ENCODE measurements around the gene TFAP2E. TPM values are rescaled to one million over a fixed set of nuclear protein-coding genes. Genes with fewer than 3 reads are reported as not detected.

The TFAP2E gene
- total RNA-seq, 1 experiment from 2014 or later, result 6.1 TPM

GRCh38 chr1:35560256-35561225 is 12.6 kb upstream of the TFAP2E start:
- Histone ChIP-seq H2AFZ (ENCODE audit: low read depth, low read length, poor library complexity, severe bottlenecking) (no peak overlapping the region), H3K4me1 (ENCODE audit: control insufficient read depth in 1 of 2, insufficient read depth in 2 of 2, low read length in 2 of 2) (peaks cover 8 to 19% of the 10 kb centered on the region in 2 experiments; a peak in 3 of 4 replicates), H3K4me3 (replicated peaks in 1 of 2; ENCODE audit: low read depth in 1 of 2, low read length in 2 of 2) (no peak overlapping the region), H3K9me3 (ENCODE audit: control insufficient read depth in 1 of 2, insufficient read depth in 1 of 2, low read depth in 1 of 2, low read length in 2 of 2) (no peaks in the 10 kb centered on the region), H3K27me3 (ENCODE audit: insufficient read depth, low read length) (no peaks in the 10 kb centered on the region), H3K9ac (ENCODE audit: low read length) (no peak overlapping the region), H3K4me2 (ENCODE audit: low read length) (no peak overlapping the region), H3K9me2 (ENCODE audit: insufficient read depth) (no peaks in the 10 kb centered on the region), H3K79me2 (ENCODE audit: insufficient read depth, low read length) (peaks cover 29% of the 10 kb centered on the region), H3K27ac (ENCODE audit: low read depth, low read length) (no peak overlapping the region; the same call in 1 of the 2 replicates), H4K20me1 (ENCODE audit: insufficient read depth) (no peaks in the 10 kb centered on the region), H3K36me3 (ENCODE audit: control insufficient read depth in 1 of 2, insufficient read depth in 2 of 2, low read length in 2 of 2) (peaks cover 4 to 7% of the 10 kb centered on the region in 2 experiments; a peak in 3 of 4 replicates)
- ChIA-PET RAD21 (ENCODE audit: low non-redundant PET in 1 of 2, low total read pairs in 2 of 2, uncharacterized antibody in 2 of 2, unreplicated experiment in 2 of 2) (no interaction called here), CTCF (no interaction called here), POLR2A (no interaction called here)
- no peak for ATAC-seq
- DNase-seq (ENCODE audit: low read depth, low spot score), result no peak
- intact Hi-C loops (cut with micrococcal nuclease), result no loop called here
- TF ChIP-seq SIN3A (IDR thresholded peaks at IDR 0.05; ENCODE audit: low read depth) (no peak), RAD21 (IDR thresholded peaks at IDR 0.05; ENCODE audit: low read depth) (no peak), SRF (IDR thresholded peaks at IDR 0.05; ENCODE audit: low read depth) (no peak), POLR2A (IDR thresholded peaks at IDR 0.05; ENCODE audit: borderline replicate concordance, extremely low read depth, insufficient read depth, insufficient read length) (no peak), EZH2phosphoT487 (IDR thresholded peaks at IDR 0.05; ENCODE audit: borderline replicate concordance) (no peak), EGR1 (IDR thresholded peaks at IDR 0.05; ENCODE audit: low read depth) (no peak), CEBPB (IDR thresholded peaks at IDR 0.05; ENCODE audit: low read depth) (no peak), YY1 (IDR thresholded peaks at IDR 0.05; ENCODE audit: extremely low read depth, insufficient replicate concordance, low read depth, low read length) (no peak), ZFX (IDR thresholded peaks at IDR 0.05) (no peak), SP1 (IDR thresholded peaks at IDR 0.05; ENCODE audit: low read depth) (no peak), FOSL1 (IDR thresholded peaks at IDR 0.05; ENCODE audit: low read depth) (no peak)
- TF ChIP-seq, protein P1, sequence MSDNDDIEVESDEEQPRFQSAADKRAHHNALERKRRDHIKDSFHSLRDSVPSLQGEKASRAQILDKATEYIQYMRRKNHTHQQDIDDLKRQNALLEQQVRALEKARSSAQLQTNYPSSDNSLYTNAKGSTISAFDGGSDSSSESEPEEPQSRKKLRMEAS (IDR thresholded peaks at IDR 0.05), result no peak
- TF ChIP-seq, protein P2, sequence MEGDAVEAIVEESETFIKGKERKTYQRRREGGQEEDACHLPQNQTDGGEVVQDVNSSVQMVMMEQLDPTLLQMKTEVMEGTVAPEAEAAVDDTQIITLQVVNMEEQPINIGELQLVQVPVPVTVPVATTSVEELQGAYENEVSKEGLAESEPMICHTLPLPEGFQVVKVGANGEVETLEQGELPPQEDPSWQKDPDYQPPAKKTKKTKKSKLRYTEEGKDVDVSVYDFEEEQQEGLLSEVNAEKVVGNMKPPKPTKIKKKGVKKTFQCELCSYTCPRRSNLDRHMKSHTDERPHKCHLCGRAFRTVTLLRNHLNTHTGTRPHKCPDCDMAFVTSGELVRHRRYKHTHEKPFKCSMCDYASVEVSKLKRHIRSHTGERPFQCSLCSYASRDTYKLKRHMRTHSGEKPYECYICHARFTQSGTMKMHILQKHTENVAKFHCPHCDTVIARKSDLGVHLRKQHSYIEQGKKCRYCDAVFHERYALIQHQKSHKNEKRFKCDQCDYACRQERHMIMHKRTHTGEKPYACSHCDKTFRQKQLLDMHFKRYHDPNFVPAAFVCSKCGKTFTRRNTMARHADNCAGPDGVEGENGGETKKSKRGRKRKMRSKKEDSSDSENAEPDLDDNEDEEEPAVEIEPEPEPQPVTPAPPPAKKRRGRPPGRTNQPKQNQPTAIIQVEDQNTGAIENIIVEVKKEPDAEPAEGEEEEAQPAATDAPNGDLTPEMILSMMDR (IDR thresholded peaks at IDR 0.05 in 2 of 3, conservative IDR thresholded peaks at IDR 0.05 in 1 of 3; ENCODE audit: borderline replicate concordance in 1 of 3, insufficient read depth in 1 of 3, low read depth in 2 of 3, low read length in 2 of 3), result no peak
- no TSS peak for BruUV-seq (replicated peaks)

Measured in HCT116 (cell line).